ENCODE measurements around the gene CAST. TPM values are rescaled to one million over a fixed set of nuclear protein-coding genes. Genes with fewer than 3 reads are reported as not detected.
"Not testable (repeated sequence)": the region's sequence is repeated elsewhere in the genome, so short reads cannot be mapped to it uniquely, and the experiment has no call there.

Gene CAST
- total RNA-seq, 2 donors from 2014 or later, result 315 to 490 TPM

DNA sequence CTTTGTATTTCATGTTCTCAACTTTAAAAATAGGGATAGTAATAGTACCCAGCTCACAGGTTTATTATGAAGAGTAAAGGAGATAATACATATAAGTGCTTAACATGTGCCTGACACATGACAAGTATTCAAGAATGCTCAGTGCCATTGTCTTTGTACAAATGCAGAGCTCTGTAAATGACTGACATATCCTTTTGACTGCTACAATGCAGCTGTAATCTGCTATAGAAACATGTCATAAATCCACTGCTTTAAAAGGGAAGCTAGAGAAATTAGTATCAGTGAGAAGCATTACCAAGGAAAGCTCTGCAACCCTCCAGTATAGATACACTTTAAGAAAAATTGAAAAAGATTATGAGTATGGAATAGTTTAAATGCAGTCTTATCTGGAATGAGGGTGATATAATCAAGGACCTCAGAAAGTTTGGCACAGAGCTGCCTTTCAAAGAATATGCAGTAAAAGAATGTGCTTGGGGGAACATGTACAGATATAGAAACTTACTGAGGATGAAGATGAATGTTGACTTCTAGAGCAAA is 127.7 kb downstream of the CAST start:
- Histone ChIP-seq H3K27ac (no peak overlapping the region), H3K4me1 (no peaks in the 10 kb centered on the region), H3K27me3 (no peaks in the 10 kb centered on the region), H3K36me3 (peaks cover 10% of the 10 kb centered on the region), H3K9me3 (no peaks in the 10 kb centered on the region), H3K4me3 (no peak overlapping the region), H3K9ac (ENCODE audit: low read depth in 2 of 2, low read length in 2 of 2) (no peak overlapping the region)
- intact Hi-C loops (cut with DNase I), result no loop called here
- DNase-seq, result no peak
- TF ChIP-seq, protein P1, sequence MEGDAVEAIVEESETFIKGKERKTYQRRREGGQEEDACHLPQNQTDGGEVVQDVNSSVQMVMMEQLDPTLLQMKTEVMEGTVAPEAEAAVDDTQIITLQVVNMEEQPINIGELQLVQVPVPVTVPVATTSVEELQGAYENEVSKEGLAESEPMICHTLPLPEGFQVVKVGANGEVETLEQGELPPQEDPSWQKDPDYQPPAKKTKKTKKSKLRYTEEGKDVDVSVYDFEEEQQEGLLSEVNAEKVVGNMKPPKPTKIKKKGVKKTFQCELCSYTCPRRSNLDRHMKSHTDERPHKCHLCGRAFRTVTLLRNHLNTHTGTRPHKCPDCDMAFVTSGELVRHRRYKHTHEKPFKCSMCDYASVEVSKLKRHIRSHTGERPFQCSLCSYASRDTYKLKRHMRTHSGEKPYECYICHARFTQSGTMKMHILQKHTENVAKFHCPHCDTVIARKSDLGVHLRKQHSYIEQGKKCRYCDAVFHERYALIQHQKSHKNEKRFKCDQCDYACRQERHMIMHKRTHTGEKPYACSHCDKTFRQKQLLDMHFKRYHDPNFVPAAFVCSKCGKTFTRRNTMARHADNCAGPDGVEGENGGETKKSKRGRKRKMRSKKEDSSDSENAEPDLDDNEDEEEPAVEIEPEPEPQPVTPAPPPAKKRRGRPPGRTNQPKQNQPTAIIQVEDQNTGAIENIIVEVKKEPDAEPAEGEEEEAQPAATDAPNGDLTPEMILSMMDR (IDR thresholded peaks at IDR 0.05), result no peak

DNA sequence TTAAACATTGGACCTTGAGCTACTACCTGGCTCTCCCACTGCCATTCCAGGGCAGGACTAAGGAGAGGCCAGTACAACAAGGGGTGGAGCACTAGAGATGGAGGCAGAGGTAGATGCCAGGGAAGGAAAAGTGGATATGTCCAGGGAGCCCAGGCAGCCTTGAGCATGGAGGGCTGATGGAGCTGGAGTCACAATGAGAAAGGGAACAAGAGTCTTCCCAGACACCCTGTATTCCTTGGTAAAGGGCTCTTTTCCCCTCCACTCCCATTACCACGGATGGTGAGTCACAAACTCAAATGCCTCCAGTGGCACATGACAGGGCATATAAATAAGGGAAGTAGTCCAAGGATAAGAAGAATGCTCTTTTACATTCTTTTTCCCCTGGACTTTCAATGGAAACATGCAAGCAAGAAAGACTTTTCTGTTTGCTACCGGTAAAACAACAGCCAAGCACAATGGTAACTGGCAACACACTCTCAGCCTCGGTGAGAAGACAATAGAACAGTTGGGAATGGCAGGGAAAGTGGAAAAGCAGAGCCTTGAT is 128.9 kb downstream of the CAST start:
- H3K9me3 ChIP-seq, result no peaks in the 10 kb centered on the region
- TF ChIP-seq, protein P1 (IDR thresholded peaks at IDR 0.05), result no peak
- DNase-seq, result no peak
- H3K4me1 ChIP-seq, result no peaks in the 10 kb centered on the region
- intact Hi-C loops (cut with DNase I), result no loop called here
- H3K4me3 ChIP-seq, result no peak overlapping the region
- H3K36me3 ChIP-seq, result peaks cover 14% of the 10 kb centered on the region
- no peak overlapping the region for H3K9ac ChIP-seq (ENCODE audit: low read depth in 2 of 2, low read length in 2 of 2)
- H3K27ac ChIP-seq, result no peak overlapping the region
- H3K27me3 ChIP-seq, result no peaks in the 10 kb centered on the region

DNA sequence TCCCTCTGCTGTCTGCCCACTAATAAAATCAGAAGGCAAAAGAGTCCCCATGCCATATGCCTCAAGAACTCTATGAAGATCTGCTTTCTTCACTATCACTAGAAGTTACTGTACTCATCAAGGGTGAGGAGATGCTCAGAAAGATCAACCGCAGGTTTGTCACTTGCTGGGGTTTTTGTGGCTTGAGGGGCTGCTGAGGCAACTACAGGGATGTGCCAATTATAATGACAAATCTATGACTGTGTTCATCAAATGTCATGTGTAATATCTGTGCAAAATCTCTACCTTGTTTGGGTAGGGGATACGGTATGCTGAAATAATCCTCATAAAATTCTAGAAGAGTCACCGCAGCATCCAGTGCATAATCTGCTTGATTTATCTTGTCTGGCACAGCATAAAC is 132.6 kb downstream of the CAST start:
- Histone ChIP-seq H3K9me3 (no peaks in the 10 kb centered on the region), H3K4me1 (no peaks in the 10 kb centered on the region), H3K9ac (ENCODE audit: low read depth in 2 of 2, low read length in 2 of 2) (no peak overlapping the region), H3K36me3 (peaks cover 21% of the 10 kb centered on the region), H3K27ac (no peak overlapping the region), H3K27me3 (no peaks in the 10 kb centered on the region), H3K4me3 (no peak overlapping the region)
- intact Hi-C loops (cut with DNase I), result no loop called here
- no peak for DNase-seq
- TF ChIP-seq, protein P1 (IDR thresholded peaks at IDR 0.05), result no peak

DNA sequence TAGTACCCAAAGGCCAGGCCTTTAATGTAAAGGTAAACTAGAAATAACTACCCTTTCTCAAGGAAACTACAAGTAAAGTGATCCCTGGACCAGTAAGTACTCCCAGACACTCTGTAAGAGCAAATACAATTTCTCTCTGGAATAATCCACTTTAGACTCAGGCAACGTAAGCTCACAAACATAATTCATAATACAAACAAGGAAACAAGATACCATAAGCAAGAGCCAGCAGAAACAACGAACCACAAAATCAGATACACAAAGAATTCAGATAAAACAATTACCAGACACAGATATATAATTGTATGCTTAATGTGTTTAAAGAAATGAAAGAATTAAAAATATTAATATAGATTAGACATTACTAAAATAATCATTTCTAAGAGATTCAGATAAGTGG is 133.4 kb downstream of the CAST start:
- no peak overlapping the region for H3K27ac ChIP-seq
- H3K27me3 ChIP-seq, result no peaks in the 10 kb centered on the region
- no peaks in the 10 kb centered on the region for H3K4me1 ChIP-seq
- H3K36me3 ChIP-seq, result peaks cover 21% of the 10 kb centered on the region
- DNase-seq, result no peak
- TF ChIP-seq, protein P1 (IDR thresholded peaks at IDR 0.05), result no peak
- no peaks in the 10 kb centered on the region for H3K9me3 ChIP-seq
- no peak overlapping the region for H3K9ac ChIP-seq (ENCODE audit: low read depth in 2 of 2, low read length in 2 of 2)
- no peak overlapping the region for H3K4me3 ChIP-seq
- intact Hi-C loops (cut with DNase I), result no loop called here

DNA sequence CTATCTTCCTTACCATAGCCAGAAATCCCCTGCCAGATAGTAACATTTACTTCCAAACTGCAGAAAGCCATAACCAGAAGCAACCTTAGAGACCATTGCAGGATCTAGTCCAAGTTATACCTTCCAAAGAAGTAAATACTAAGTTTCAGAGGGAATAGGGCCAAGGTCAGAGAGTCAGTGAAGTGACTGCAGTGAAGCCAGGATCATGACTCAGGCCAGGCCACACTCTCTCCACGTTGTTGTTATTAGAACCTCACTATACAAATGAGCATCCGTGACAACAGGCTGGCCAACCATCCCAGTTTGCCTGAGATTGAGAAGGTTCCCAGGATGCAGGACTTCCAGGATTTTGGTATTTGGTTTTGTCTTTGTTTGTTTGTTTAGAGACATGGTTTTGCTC is 134.3 kb downstream of the CAST start:
- H3K9me3 ChIP-seq, result no peaks in the 10 kb centered on the region
- no peak overlapping the region for H3K9ac ChIP-seq (ENCODE audit: low read depth in 2 of 2, low read length in 2 of 2)
- TF ChIP-seq, protein P1 (IDR thresholded peaks at IDR 0.05), result no peak
- no peak overlapping the region for H3K27ac ChIP-seq
- intact Hi-C loops (cut with DNase I), result no loop called here
- H3K4me3 ChIP-seq, result no peak overlapping the region
- no peaks in the 10 kb centered on the region for H3K4me1 ChIP-seq
- H3K27me3 ChIP-seq, result no peaks in the 10 kb centered on the region
- peaks cover 21% of the 10 kb centered on the region for H3K36me3 ChIP-seq
- DNase-seq, result no peak

DNA sequence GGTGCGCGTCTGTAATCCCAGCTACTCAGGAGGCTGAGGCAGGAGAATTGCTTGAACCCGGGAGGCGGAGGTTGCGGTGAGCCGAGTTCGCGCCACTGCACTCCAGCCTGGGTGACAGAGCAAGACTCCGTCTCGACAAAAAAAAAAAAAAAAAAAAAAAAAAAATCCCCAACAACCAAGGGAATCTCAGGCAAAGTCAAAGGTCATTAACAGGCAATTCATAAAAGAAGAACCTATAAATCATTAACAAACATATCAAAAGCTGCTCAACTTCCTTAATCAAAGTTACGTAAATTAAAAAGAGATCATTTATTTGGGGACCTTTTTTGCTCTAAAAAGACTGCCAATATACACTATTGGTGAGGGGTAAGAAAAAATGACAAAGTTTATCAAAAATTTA is 139.5 kb downstream of the CAST start:
- intact Hi-C loops (cut with DNase I); H3K27ac ChIP-seq; DNase-seq; H3K4me1 ChIP-seq; H3K27me3 ChIP-seq; H3K4me3 ChIP-seq; H3K9ac ChIP-seq (ENCODE audit: low read depth in 2 of 2, low read length in 2 of 2); H3K9me3 ChIP-seq: not testable (repeated sequence)
- H3K36me3 ChIP-seq, result peaks cover 11% of the 10 kb centered on the region

All from colonic mucosa (tissue), 4 donors.